Breast epithelium (tissue), 3 donors: Measurements from ENCODE around the gene SAT1.

Source experiments
- CTCF ChIP-seq, 3 donors: fragments of 450-650 bp; IDR thresholded peaks; one replicate each; pipeline ENCODE4 v1.5.1; 2016 to 2017; ENCODE audit warnings: antibody characterized with exemption in 3 of 3, mild to moderate bottlenecking in 3 of 3, moderate library complexity in 3 of 3
- POLR2A ChIP-seq: fragments of 450-650 bp; IDR thresholded peaks from one replicate; pipeline ENCODE4 v1.6.1; 2016; ENCODE audit warnings: antibody characterized with exemption, mild to moderate bottlenecking, moderate library complexity
- POLR2AphosphoS5 ChIP-seq, 3 donors: sonication (generic); formaldehyde crosslinking; IDR thresholded peaks; one replicate each; pipeline ENCODE4 v1.6.1; 2017; ENCODE audit warnings: antibody characterized with exemption in 3 of 3

DNA sequence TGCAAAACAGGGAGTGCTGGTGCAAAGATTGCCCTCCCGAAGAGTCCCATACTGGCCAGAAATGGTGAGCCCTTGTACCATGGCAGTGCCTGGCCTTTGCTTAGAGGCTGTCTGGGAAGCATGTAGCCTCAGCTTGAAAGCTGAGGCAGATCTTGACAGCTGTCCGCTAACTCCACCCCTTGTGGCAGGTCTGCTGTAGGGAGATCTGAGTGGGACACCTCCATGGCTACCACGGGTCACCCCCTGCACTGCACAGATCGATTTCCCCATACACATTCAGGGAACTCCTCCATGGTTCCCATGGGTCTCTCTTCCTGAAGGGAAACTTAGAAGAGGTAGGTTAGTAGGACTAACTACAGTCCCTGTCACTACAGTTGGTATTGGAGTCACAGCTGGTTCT is 33.8 kb upstream of the SAT1 start:
- TF ChIP-seq CTCF (IDR thresholded peaks at IDR 0.05) (no peak), POLR2A (no peak), POLR2AphosphoS5 (IDR thresholded peaks at IDR 0.05) (no peak)
